GM21526 (cell line): ENCODE results near the gene AMZ1.

Experiments
- ATAC-seq: cut with Tn5 transposase; IDR thresholded peaks from one replicate; pipeline ENCODE4 v1.9.1; 2021; ENCODE audit warnings: moderate library complexity; ENCODE audit not compliant: unreplicated experiment, low FRiP score

The AMZ1 gene

GRCh38 chr7:2764621-2765020, 76.6 kb downstream of the AMZ1 start:
- ATAC-seq = no peak
